22Rv1 (cell line): ENCODE data around the gene PPP1CA.
A peak's percentile ranks its signal among the peaks of the same experiment; 100 is the strongest.

ENCODE experiments used
- H3K27ac ChIP-seq: fragments of 450-650 bp; 2 replicates; pipeline ENCODE4 v1.5.1; 2017
- ZFX ChIP-seq: fragments of 450-650 bp; IDR thresholded peaks from 2 replicates; pipeline ENCODE4 v1.6.1; 2017; ENCODE audit warnings: antibody characterized with exemption, borderline replicate concordance
- TF ChIP-seq, protein P1 (sequence below): fragments of 450-650 bp; IDR thresholded peaks from 2 replicates; pipeline ENCODE4 v1.5.1; 2017; ENCODE audit warnings: mild to moderate bottlenecking

The PPP1CA gene

GRCh38 chr11:67349457-67349856, 52.2 kb downstream of the PPP1CA start:
- peak overlapping the region; percentile 62 for H3K27ac ChIP-seq
- no peak for TF ChIP-seq ZFX
- TF ChIP-seq, protein P1, sequence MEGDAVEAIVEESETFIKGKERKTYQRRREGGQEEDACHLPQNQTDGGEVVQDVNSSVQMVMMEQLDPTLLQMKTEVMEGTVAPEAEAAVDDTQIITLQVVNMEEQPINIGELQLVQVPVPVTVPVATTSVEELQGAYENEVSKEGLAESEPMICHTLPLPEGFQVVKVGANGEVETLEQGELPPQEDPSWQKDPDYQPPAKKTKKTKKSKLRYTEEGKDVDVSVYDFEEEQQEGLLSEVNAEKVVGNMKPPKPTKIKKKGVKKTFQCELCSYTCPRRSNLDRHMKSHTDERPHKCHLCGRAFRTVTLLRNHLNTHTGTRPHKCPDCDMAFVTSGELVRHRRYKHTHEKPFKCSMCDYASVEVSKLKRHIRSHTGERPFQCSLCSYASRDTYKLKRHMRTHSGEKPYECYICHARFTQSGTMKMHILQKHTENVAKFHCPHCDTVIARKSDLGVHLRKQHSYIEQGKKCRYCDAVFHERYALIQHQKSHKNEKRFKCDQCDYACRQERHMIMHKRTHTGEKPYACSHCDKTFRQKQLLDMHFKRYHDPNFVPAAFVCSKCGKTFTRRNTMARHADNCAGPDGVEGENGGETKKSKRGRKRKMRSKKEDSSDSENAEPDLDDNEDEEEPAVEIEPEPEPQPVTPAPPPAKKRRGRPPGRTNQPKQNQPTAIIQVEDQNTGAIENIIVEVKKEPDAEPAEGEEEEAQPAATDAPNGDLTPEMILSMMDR: no peak

DNA sequence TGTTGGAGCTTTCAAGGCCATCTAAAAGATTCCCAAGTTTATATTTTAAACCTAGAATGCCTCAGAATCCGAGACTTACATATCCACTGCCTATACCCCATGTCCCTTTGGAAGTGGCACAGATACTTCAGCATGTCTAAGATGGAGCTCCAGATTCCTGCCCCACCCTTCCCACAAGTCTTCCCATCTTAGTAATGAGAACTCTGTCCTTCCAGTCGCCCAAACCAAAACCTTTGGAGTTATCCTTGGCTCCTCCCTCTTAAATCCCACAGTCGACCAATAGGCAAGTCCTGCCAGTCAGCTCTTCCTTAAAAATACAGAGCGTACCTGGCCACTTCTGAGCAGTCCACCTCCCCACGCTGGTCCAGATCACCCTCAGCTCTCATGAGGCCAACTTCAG, 52.6 kb downstream of the PPP1CA start:
- TF ChIP-seq, protein P1: no peak
- TF ChIP-seq ZFX: no peak

More for the DNA sequence above, 52.6 kb downstream of the PPP1CA start:
- peak overlapping the region; percentile 62 for H3K27ac ChIP-seq
